Mammary microvascular endothelial cell (primary cell): ENCODE measurements around the gene CDC27. TPM values are rescaled to one million over a fixed set of nuclear protein-coding genes. Genes with fewer than 3 reads are reported as not detected.

Experiments
- total RNA-seq: library from RNA; depleted of rRNA; stranded (reverse); fragments of >200 nt; gene quantifications from 2 replicates; pipeline ENCODE4 v1.2.3, GENCODE V29; 2015

CDC27 gene, protein sequence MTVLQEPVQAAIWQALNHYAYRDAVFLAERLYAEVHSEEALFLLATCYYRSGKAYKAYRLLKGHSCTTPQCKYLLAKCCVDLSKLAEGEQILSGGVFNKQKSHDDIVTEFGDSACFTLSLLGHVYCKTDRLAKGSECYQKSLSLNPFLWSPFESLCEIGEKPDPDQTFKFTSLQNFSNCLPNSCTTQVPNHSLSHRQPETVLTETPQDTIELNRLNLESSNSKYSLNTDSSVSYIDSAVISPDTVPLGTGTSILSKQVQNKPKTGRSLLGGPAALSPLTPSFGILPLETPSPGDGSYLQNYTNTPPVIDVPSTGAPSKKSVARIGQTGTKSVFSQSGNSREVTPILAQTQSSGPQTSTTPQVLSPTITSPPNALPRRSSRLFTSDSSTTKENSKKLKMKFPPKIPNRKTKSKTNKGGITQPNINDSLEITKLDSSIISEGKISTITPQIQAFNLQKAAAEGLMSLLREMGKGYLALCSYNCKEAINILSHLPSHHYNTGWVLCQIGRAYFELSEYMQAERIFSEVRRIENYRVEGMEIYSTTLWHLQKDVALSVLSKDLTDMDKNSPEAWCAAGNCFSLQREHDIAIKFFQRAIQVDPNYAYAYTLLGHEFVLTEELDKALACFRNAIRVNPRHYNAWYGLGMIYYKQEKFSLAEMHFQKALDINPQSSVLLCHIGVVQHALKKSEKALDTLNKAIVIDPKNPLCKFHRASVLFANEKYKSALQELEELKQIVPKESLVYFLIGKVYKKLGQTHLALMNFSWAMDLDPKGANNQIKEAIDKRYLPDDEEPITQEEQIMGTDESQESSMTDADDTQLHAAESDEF
- total RNA-seq = 99.5 and 102 TPM in 2 replicates

DNA sequence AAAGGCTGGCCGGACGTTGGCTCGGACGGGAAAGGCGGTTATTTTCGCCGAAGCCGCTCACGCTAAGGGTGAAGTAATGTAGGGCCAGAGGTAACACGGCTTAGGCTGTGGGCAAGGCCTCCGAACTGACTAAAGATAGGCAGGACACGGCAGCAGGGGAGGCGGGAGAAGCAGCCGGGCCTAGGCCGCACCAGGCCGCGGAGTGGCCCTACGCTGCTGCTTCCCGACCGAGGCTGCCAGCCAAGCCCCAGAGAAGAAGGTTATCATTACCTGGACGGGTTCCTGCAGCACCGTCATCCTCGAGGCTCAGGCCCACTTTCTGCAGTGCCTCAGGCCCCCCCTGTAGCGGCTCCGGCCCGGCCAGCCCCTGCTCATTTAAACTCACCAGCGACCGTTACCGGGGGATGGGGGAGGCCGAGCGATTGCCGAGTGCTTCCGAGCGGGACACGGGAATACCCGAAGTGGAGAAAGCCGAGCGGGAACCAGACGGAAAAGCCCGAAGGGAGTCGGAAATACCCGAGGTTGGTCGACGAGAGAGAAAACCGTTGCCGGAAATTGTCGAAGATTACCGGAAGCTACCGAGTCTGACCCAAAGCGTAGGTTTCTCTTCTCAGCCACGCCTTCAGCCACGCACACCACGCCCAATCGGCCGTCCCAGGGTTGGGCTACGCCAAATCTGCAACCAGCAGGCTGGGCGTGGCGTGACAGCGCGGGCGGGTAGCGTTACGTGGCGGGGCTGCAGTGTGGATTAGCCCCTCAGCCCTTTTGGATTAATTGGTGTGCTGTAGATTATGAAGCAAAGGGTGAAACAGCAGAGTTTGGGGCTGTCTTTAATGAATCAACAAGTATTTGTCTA lies at the start of gene CDC27:
Gene CDC27, minus strand, starts transcription at position 420 of the 856 bp plus-strand sequence. Its CDS starts 123 bp downstream, at position 297.

DNA sequence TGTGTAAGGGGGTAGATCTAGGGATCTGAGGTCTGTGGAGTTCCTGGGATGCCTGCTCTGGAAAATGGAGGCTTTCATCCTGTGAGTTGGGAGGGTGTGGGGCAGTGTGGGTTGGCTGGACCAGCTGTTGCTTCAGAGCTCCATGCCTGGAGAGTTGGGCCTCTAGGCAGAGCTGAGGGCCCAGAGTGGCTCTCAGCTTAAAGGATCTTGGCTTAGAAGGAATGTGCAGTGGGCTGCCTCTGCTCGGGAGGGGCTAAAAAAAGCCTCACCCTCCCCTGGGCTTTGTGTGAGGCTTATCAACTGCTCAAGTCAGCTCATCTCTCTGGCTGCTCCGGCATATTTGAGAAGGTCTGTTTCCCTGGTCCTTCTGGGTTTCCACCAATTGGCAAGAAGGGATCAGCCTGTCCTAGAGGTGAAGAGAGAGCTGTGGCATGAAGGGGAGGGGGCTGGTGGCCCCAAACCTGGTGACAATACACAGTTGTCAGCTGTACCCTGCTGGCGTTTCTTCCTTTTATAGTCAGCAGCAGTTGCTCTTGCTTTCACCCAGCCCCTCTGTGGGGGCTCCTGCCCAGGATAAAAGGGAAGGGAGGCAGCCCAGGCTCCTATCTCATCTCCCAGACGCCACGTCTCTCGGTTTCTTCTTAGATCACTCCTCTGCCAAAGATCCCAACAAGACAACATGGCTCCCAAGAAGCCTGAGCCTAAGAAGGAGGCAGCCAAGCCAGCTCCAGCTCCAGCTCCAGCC lies 19.8 kb upstream of the CDC27 start, which contains the start of gene MYL4:
Gene MYL4, plus strand, starts transcription at position 605 of the 745 bp plus-strand sequence. Its CDS starts 75 bp downstream, at position 680.

Other genes with a start within 250 kb of the CDC27 start
- not detected in 2 replicates for gene RPRML, start 210.0 kb downstream of the CDC27 start, total RNA-seq
- gene MYL4, start 20.1 kb upstream of the CDC27 start, total RNA-seq = 2.4 and 2.6 TPM in 2 replicates
- 153 and 174 TPM in 2 replicates for gene ITGB3, start 64.5 kb upstream of the CDC27 start, total RNA-seq
- 2.8 and 3.7 TPM in 2 replicates for gene EFCAB13, start 134.7 kb upstream of the CDC27 start, total RNA-seq